GM12878 (cell line): ENCODE results near the gene INPP4B. TPM values are rescaled to one million over a fixed set of nuclear protein-coding genes. Genes with fewer than 3 reads are reported as not detected.
A peak's percentile ranks its signal among the peaks of the same experiment; 100 is the strongest.

Experiments used
- ATAC-seq: fragments of 200-7000 bp; cut with Tn5 transposase; 3 replicates; pipeline ENCODE4 v1.9.1; 2020; ENCODE audit warnings: mild to moderate bottlenecking, moderate library complexity
- BruUV-seq: library from RNA; stranded (reverse); fragments of 400-500 nt; replicated peaks from 2 replicates; lab custom pipeline; 2021; lab: Mats Ljungman, UMichigan
- CTCF ChIA-PET: fragments of 300-600 bp; sonication (Branson Sonifier 250); formaldehyde crosslinking; extraction: SDS; loops from one replicate; lab custom pipeline; 2021; ENCODE audit warnings: inconsistent platforms; lab: Yijun Ruan, JAX
- POLR2A ChIA-PET: fragments of 350-600 bp; formaldehyde crosslinking; extraction: SDS; loops from one replicate; lab custom pipeline; 2021; ENCODE audit warnings: inconsistent platforms; lab: Charles Lee
- RAD21 ChIA-PET: fragments of 300-600 bp; sonication (Branson Sonifier 250); formaldehyde crosslinking; loops from one replicate; lab custom pipeline; 2023; ENCODE audit warnings: antibody characterized with exemption; ENCODE audit not compliant: unreplicated experiment; lab: Charles Lee
- SMC1A ChIA-PET: fragments of 300-600 bp; sonication (Branson Sonifier 250); formaldehyde crosslinking; loops from one replicate; lab custom pipeline; 2023; ENCODE audit not compliant: unreplicated experiment, uncharacterized antibody; lab: Charles Lee
- DNase-seq: peaks from one replicate; pipeline ENCODE4 v3.0.0-alpha.2; 2011; ENCODE audit warnings: low read depth, low spot score
- FAIRE-seq: peaks from 3 replicates; lab custom pipeline; 2011; peaks lifted over from hg19 to GRCh38; lab: Jason Lieb, UNC
- H2AFZ ChIP-seq: 2 replicates; pipeline ENCODE4 v1.6.0; 2011; ENCODE audit warnings: low read depth, low read length, control low read depth; ENCODE audit not compliant: control insufficient read depth
- H3K27ac ChIP-seq: 2 replicates; pipeline ENCODE4 v1.5.1; 2011; ENCODE audit warnings: control low read depth; ENCODE audit not compliant: control insufficient read depth, insufficient read depth
- H3K27me3 ChIP-seq, 2 experiments: replicated peaks in 1 of 2; 2 replicates each; pipeline versions ENCODE4 v1.6.0 to v1.6.1; 2011; ENCODE audit warnings: low read length in 1 of 2; ENCODE audit not compliant: control insufficient read depth in 2 of 2, insufficient read depth in 2 of 2
- H3K36me3 ChIP-seq, 2 experiments: 2 replicates each; pipeline ENCODE4 v1.5.1; 2011; ENCODE audit warnings: low read length in 1 of 2; ENCODE audit not compliant: control insufficient read depth in 2 of 2, insufficient read depth in 2 of 2
- H3K4me1 ChIP-seq: 2 replicates; pipeline ENCODE4 v1.6.1; 2011; ENCODE audit warnings: mild to moderate bottlenecking, low read length, moderate library complexity, mixed read lengths; ENCODE audit not compliant: control insufficient read depth, insufficient read depth
- H3K4me2 ChIP-seq: 2 replicates; pipeline ENCODE4 v1.6.0; 2011; ENCODE audit warnings: control low read depth; ENCODE audit not compliant: control insufficient read depth, insufficient read depth
- H3K4me3 ChIP-seq: fragments of 200-600 bp; sonication (generic); 2 replicates; pipeline ENCODE4 v1.5.1; 2016
- H3K79me2 ChIP-seq: 2 replicates; pipeline ENCODE4 v1.6.0; 2011; ENCODE audit warnings: low read length; ENCODE audit not compliant: control insufficient read depth, insufficient read depth
- H3K9ac ChIP-seq: 2 replicates; pipeline ENCODE4 v1.8.0; 2011; ENCODE audit warnings: low read length, control low read depth, mixed read lengths; ENCODE audit not compliant: control insufficient read depth, insufficient read depth
- H3K9me3 ChIP-seq: replicated peaks from 3 replicates; pipeline ENCODE4 v1.5.1; 2011; ENCODE audit warnings: mild to moderate bottlenecking, low read length; ENCODE audit not compliant: control insufficient read depth, insufficient read depth
- H4K20me1 ChIP-seq: 2 replicates; pipeline ENCODE4 v1.6.0; 2011; ENCODE audit not compliant: control insufficient read depth, insufficient read depth
- CBFB ChIP-seq: IDR thresholded peaks from 2 replicates; pipeline ENCODE4 v1.6.1; 2016; ENCODE audit warnings: antibody characterized with exemption, low read depth
- CEBPB ChIP-seq, 2 experiments: fragments of 150-350 bp in 1 of 2; IDR thresholded peaks; 2 replicates each; pipeline ENCODE4 v1.6.1; 2012 to 2014; ENCODE audit warnings: low read depth in 2 of 2, low read length in 2 of 2, borderline replicate concordance in 1 of 2, inconsistent platforms in 1 of 2
- EED ChIP-seq: sonication (generic); IDR thresholded peaks from 2 replicates; pipeline ENCODE4 v1.6.1; 2016; ENCODE audit warnings: antibody characterized with exemption, low read depth
- IKZF1 ChIP-seq: fragments of 450-650 bp; conservative IDR thresholded peaks from 2 replicates; pipeline ENCODE4 v1.6.1; 2017; ENCODE audit warnings: antibody characterized with exemption, mild to moderate bottlenecking
- NFXL1 ChIP-seq: fragments of 450-650 bp; IDR thresholded peaks from 2 replicates; pipeline ENCODE4 v1.6.1; 2017; ENCODE audit warnings: antibody characterized with exemption, mild to moderate bottlenecking, borderline replicate concordance
- POLR2AphosphoS5 ChIP-seq: IDR thresholded peaks from 2 replicates; pipeline ENCODE4 v1.6.1; 2011; ENCODE audit warnings: mild to moderate bottlenecking, low read length, inconsistent platforms
- POU2F2 ChIP-seq: IDR thresholded peaks from 3 replicates; pipeline ENCODE4 v1.6.1; 2011; ENCODE audit warnings: low read depth, mild to moderate bottlenecking, low read length, borderline replicate concordance
- RBBP5 ChIP-seq: fragments of 200-600 bp; sonication (generic); conservative IDR thresholded peaks from 2 replicates; pipeline ENCODE4 v1.6.1; 2016
- SIX5 ChIP-seq: IDR thresholded peaks from 2 replicates; pipeline ENCODE4 v1.6.1; 2011; ENCODE audit warnings: mild to moderate bottlenecking, low read depth, low read length, moderate library complexity; ENCODE audit not compliant: severe bottlenecking
- STAT3 ChIP-seq: IDR thresholded peaks from 2 replicates; pipeline ENCODE4 v1.6.1; 2011; ENCODE audit warnings: low read depth, low read length, improper control_type of control experiment
- WRNIP1 ChIP-seq: IDR thresholded peaks from 2 replicates; pipeline ENCODE4 v1.6.1; 2011; ENCODE audit warnings: low read depth, low read length, improper control_type of control experiment, borderline replicate concordance
- YBX1 ChIP-seq: fragments of 450-650 bp; IDR thresholded peaks from 2 replicates; pipeline ENCODE4 v1.6.1; 2016; ENCODE audit warnings: antibody characterized with exemption
- WGBS: methylation state at CpG from one replicate; pipeline ENCODE4 v1.1.6; 2016; ENCODE audit warnings: low lambda C conversion rate; ENCODE audit not compliant: insufficient replicate concordance, insufficient coverage; ENCODE audit errors: missing lambda C conversion rate; 5-methylcytosine and 5-hydroxymethylcytosine counted together
- in situ Hi-C: fragments of 300-500 bp; cut with MboI; formaldehyde crosslinking; loops from 9 replicates; pipeline ENCODE4 v1.14.3; 2018; ENCODE audit warnings: mixed read lengths
- intact Hi-C: fragments of 100-400 bp; cut with micrococcal nuclease; formaldehyde crosslinking; loops from one replicate; pipeline ENCODE4 v1.14.2; 2022; ENCODE audit not compliant: unreplicated experiment
- polyA plus RNA-seq, 11 experiments: library from polyadenylated mRNA; depleted of rRNA in 4 of 11; unstranded in 6 of 11; stranded (reverse) in 5 of 11; fragments of >200 nt; fragmentation: Nextera tagmentation in 4 of 11; fragmentation: Illumina TruSeq in 1 of 11; extraction: Ambion mirVana in 4 of 11; extraction: Trizol in 1 of 11; gene quantifications; 1 replicate in 1 of 11; 2 replicates in 10 of 11; pipeline versions ENCODE4 v1.2.1 to v1.2.3, GENCODE V29; 2011 to 2016; ENCODE audit warnings: inconsistent platforms in 2 of 11, missing spikeins in 2 of 11, low read depth in 1 of 11
- total RNA-seq, 4 experiments: library from RNA; depleted of rRNA in 3 of 4; stranded (reverse); fragments of >200 nt in 3 of 4; fragmentation: Illumina TruSeq in 1 of 4; extraction: Trizol in 1 of 4; gene quantifications; 2 replicates each; pipeline versions ENCODE4 v1.2.1 to v1.2.3, GENCODE V29; 2013 to 2021
- TF ChIP-seq, protein P1 (sequence below): fragments of 450-650 bp; formaldehyde crosslinking; IDR thresholded peaks from 2 replicates; pipeline ENCODE4 v1.5.0; 2022; ENCODE audit warnings: mild to moderate bottlenecking, missing genetic modification characterization

Gene INPP4B
- total and polyA plus RNA-seq, 10 of the 15 experiments (the other 5 are each of a cell fraction or from before 2014, with no cell fraction given), result 0.53 to 11.2 (median 0.95) TPM

DNA sequence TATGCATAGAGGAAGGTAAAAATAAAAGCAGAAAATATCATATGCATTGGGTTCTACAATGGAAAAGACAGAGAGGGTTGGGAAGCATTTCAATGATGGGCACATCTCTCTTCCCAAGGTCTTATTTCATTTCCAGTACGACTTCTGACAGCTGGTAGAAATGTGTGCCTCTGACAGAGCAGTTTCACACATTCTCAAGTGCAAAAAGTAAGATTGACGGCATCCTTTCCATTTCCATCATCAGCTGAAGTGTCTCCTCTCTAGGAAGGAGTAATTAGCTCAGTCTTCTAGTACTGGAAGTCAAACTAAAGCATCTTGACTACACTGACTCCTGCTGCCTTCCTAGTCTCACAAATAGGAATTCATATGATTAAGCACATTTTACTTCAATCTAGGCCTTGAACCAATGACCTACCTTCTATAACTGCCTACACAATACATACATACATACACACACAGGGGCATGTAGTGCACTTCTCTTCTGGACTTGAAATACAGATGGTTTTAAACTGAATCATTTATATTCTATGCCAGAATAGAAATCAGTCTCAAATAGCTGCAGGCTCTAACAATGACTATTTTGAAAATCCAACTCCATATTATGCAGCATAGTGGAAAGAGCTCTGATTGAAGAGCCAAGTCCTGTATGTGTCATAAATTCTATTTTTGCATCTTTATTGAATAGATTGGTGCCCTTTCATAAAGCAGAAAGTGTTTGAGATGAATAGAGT, 473.4 kb downstream of the INPP4B start:
- FAIRE-seq, result no peak
- no peaks in the 10 kb centered on the region for H3K4me1 ChIP-seq
- no peaks in the 10 kb centered on the region for H3K9me3 ChIP-seq
- H3K27ac ChIP-seq, result no peak overlapping the region
- H3K4me2 ChIP-seq, result no peak overlapping the region
- WGBS, result 4% methylated on average over 2 of the region's 2 CpGs
- no peak overlapping the region for H3K4me3 ChIP-seq
- H3K27me3 ChIP-seq, result no peaks in the 10 kb centered on the region
- ChIA-PET CTCF (interaction anchor here (0.7 to 4.2 kb wide), 11 partner anchors 9 to 197 kb away, joined by 3 to 24 read pairs (median 4); no protein-coding TSS in a partner anchor), POLR2A (interaction anchor here (0.9 to 1.3 kb wide), 2 partner anchors 9 to 194 kb away, joined by 3 to 4 read pairs; no protein-coding TSS in a partner anchor), SMC1A (interaction anchor here (0.6 to 5.8 kb wide), 17 partner anchors 8 to 244 kb away, joined by 3 to 66 read pairs (median 6); no protein-coding TSS in a partner anchor), RAD21 (interaction anchor here (0.6 to 4.9 kb wide), 11 partner anchors 10 to 194 kb away, joined by 3 to 60 read pairs (median 4); no protein-coding TSS in a partner anchor)
- H3K36me3 ChIP-seq, result no peaks in the 10 kb centered on the region
- DNase-seq, result no peak
- H4K20me1 ChIP-seq, result no peaks in the 10 kb centered on the region
- intact Hi-C loops (no loop called here), in situ Hi-C loops (no loop called here)
- no peaks in the 10 kb centered on the region for H3K79me2 ChIP-seq
- BruUV-seq, result no TSS peak
- no peak overlapping the region for H2AFZ ChIP-seq
- no peak overlapping the region for H3K9ac ChIP-seq
- TF ChIP-seq SIX5, result no peak
- peak; percentile 26; the same call in 1 of the 2 replicates for TF ChIP-seq IKZF1
- peak; percentile 6 for ATAC-seq

DNA sequence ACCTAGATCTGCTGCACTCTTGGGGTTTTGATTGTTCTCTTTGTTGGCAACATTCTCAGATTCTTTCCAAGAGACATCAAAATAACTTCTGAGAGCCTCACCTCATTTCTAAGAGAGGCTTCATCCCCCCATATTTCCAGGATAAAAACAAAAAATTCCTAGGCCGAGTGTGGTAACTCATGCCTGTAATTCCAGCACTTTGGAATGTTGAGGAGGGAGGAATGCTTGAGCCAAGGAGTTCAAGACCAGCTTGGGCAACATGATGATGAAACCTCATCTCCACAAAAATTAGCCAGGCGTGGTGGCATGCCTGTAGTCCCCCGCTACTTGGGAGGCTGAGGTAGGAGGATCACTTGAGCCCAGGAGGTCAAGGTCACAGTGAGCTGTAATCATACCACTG, 477.0 kb downstream of the INPP4B start:
- H3K4me3 ChIP-seq, result no peak overlapping the region
- no peak overlapping the region for H2AFZ ChIP-seq
- ChIA-PET RAD21 (interaction anchor here (0.7 to 3.5 kb wide), 6 partner anchors 9 to 350 kb away, joined by 3 to 18 read pairs (median 3); no protein-coding TSS in a partner anchor), SMC1A (interaction anchor here (0.6 to 7.4 kb wide), 8 partner anchors 10 to 206 kb away, joined by 3 to 76 read pairs (median 6); no protein-coding TSS in a partner anchor), POLR2A (interaction anchor here (0.7 to 1.6 kb wide), 2 partner anchors 10 to 14 kb away, joined by 3 to 5 read pairs; no protein-coding TSS in a partner anchor), CTCF (interaction anchor here (1.1 to 8.1 kb wide), 4 partner anchors 9 to 198 kb away, joined by 3 to 68 read pairs (median 6); no protein-coding TSS in a partner anchor)
- H3K4me2 ChIP-seq, result no peak overlapping the region
- H3K9me3 ChIP-seq, result no peaks in the 10 kb centered on the region
- FAIRE-seq (no peak), DNase-seq (no peak), ATAC-seq (no peak)
- H3K27me3 ChIP-seq, result no peaks in the 10 kb centered on the region
- 22% methylated on average over 3 of the region's 3 CpGs for WGBS
- no peak overlapping the region for H3K27ac ChIP-seq
- H3K9ac ChIP-seq, result no peak overlapping the region
- BruUV-seq, result no TSS peak
- no peaks in the 10 kb centered on the region for H3K79me2 ChIP-seq
- in situ Hi-C loops, result no loop called here
- intact Hi-C loops, result no loop called here
- H3K36me3 ChIP-seq, result no peaks in the 10 kb centered on the region
- no peaks in the 10 kb centered on the region for H3K4me1 ChIP-seq
- H4K20me1 ChIP-seq, result no peaks in the 10 kb centered on the region
- TF ChIP-seq POLR2AphosphoS5, result no peak
- TF ChIP-seq STAT3, result no peak
- TF ChIP-seq CBFB, result no peak
- no peak for TF ChIP-seq WRNIP1
- no peak for TF ChIP-seq CEBPB (IDR thresholded peaks at IDR 0.05; ENCODE audit: borderline replicate concordance in 1 of 2, low read depth in 2 of 2, low read length in 2 of 2)
- TF ChIP-seq IKZF1, result no peak
- no peak for TF ChIP-seq POU2F2
- TF ChIP-seq, protein P1, sequence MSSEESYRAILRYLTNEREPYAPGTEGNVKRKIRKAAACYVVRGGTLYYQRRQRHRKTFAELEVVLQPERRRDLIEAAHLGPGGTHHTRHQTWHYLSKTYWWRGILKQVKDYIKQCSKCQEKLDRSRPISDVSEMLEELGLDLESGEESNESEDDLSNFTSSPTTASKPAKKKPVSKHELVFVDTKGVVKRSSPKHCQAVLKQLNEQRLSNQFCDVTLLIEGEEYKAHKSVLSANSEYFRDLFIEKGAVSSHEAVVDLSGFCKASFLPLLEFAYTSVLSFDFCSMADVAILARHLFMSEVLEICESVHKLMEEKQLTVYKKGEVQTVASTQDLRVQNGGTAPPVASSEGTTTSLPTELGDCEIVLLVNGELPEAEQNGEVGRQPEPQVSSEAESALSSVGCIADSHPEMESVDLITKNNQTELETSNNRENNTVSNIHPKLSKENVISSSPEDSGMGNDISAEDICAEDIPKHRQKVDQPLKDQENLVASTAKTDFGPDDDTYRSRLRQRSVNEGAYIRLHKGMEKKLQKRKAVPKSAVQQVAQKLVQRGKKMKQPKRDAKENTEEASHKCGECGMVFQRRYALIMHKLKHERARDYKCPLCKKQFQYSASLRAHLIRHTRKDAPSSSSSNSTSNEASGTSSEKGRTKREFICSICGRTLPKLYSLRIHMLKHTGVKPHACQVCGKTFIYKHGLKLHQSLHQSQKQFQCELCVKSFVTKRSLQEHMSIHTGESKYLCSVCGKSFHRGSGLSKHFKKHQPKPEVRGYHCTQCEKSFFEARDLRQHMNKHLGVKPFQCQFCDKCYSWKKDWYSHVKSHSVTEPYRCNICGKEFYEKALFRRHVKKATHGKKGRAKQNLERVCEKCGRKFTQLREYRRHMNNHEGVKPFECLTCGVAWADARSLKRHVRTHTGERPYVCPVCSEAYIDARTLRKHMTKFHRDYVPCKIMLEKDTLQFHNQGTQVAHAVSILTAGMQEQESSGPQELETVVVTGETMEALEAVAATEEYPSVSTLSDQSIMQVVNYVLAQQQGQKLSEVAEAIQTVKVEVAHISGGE (CRISPR knock-in tag), result no peak
- no peak for TF ChIP-seq EED
- TF ChIP-seq RBBP5, result no peak
- TF ChIP-seq NFXL1, result no peak
- no peak for TF ChIP-seq YBX1
